AG09309 (cell line): ENCODE data around the gene FYB1.

Source experiments
- DNase-seq: peaks from one replicate; pipeline ENCODE4 v3.0.0-alpha.2; 2010; ENCODE audit warnings: low read depth
- H3K4me3 ChIP-seq: 2 replicates; pipeline ENCODE4 v1.5.1; 2011; ENCODE audit warnings: mild to moderate bottlenecking, low read depth, low read length, moderate library complexity; ENCODE audit not compliant: control insufficient read depth
- TF ChIP-seq, protein P1 (sequence below): IDR thresholded peaks from 2 replicates; pipeline ENCODE4 v1.5.1; 2011; ENCODE audit warnings: mild to moderate bottlenecking, low read depth, low read length, inconsistent platforms; ENCODE audit not compliant: insufficient read depth, control insufficient read depth; ENCODE audit errors: missing control alignments

FYB1 gene

DNA sequence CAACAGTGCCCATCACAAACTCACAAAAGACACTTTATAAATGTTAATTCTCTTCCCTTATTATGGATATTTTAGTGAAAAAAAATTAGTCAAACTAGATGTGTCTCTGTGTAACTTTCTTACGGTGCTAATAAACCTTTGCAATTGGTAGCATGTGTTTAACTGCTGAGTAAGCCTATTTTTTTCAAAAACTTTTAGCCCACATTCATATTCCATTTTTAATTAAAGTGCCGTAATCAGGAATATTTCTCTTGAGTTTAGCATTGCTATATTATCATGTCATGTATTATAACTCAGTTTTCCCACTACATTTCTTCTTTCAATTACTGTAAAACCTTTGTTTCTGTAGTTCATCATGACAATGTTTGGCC lies 51.4 kb downstream of the FYB1 start:
- TF ChIP-seq, protein P1, sequence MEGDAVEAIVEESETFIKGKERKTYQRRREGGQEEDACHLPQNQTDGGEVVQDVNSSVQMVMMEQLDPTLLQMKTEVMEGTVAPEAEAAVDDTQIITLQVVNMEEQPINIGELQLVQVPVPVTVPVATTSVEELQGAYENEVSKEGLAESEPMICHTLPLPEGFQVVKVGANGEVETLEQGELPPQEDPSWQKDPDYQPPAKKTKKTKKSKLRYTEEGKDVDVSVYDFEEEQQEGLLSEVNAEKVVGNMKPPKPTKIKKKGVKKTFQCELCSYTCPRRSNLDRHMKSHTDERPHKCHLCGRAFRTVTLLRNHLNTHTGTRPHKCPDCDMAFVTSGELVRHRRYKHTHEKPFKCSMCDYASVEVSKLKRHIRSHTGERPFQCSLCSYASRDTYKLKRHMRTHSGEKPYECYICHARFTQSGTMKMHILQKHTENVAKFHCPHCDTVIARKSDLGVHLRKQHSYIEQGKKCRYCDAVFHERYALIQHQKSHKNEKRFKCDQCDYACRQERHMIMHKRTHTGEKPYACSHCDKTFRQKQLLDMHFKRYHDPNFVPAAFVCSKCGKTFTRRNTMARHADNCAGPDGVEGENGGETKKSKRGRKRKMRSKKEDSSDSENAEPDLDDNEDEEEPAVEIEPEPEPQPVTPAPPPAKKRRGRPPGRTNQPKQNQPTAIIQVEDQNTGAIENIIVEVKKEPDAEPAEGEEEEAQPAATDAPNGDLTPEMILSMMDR, result no peak
- no peak for DNase-seq
- no peak overlapping the region for H3K4me3 ChIP-seq

DNA sequence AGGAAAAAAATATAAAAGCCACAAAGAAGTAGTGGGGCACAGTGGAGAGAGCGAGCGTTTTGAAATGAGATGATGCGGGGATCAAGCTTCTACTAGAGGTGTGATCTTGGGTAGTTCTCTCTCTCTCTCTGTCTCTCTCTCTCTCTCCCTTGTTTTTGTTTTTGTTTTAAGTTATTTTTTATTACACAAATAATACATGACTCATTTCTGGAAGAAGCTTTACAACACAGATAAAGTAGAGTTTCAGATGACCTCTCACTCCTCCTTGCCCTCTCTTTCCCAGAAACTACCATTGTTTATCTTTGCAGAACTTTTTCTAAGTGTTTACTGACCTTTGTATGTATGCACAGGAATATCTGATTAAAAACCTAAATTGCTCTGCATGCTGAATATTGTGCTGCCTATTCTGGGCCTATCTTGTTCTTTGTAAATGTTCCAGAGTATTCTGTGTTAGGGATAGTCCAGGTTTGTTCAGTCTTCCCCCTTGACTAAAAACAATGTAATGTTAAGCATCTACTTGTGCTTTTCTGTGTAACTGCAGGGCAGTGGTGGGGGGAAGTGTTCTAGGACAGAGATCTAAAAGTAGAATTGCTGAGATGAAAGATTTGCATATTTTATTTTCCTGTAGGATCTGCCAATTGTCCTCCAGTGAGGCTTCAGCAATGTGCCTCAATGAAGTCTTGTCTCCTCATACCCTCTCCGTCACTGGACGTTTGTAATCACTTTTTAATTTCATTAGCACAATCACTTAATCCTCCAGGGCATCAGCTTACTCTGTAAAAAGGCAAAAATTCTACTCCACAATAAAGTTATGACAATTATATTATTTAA lies 52.0 kb downstream of the FYB1 start:
- no peak for DNase-seq

DNA sequence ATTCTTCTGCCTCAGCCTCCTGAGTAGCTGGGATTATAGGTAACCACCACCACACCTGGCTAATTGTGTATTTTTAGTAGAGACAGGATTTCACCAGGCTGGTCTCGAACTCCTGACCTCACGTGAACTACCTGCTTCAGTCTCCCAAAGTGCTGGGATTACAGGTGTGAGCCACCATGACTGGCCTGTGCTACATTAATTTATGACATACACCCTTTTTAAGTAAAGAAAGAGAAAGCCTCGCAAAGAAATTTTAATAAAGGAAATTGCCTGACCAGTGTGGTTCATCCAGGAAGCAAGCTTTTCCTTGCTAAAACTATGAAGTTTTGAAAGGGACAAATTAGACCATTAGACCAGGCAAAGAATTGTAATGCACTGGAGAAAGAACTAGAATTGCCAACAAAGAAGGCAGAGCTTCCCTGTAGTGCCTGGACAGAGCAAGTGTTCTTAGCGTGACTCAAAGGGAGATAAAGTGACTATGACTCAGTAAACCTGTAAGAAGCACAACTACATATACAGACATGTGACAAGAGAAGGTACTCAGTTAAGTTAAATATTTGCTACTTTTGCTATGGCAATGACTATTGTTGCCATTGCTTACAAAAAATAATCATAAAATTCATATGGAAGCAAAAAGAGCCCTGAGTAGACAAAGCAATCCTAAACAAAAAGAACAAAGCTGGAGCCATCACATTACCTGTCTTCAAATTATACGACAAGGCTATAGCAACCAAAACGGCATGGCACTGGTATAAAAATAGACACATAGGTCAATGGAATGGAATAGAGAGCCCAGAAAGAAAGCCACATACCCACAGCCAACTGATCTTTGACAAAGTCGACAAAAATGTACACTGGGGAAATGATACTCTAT lies 54.6 kb downstream of the FYB1 start:
- TF ChIP-seq, protein P1, result no peak
- no peak overlapping the region for H3K4me3 ChIP-seq
- no peak for DNase-seq

More for the DNA sequence above, 52.0 kb downstream of the FYB1 start:
- TF ChIP-seq, protein P1, result no peak
- no peak overlapping the region for H3K4me3 ChIP-seq

DNA sequence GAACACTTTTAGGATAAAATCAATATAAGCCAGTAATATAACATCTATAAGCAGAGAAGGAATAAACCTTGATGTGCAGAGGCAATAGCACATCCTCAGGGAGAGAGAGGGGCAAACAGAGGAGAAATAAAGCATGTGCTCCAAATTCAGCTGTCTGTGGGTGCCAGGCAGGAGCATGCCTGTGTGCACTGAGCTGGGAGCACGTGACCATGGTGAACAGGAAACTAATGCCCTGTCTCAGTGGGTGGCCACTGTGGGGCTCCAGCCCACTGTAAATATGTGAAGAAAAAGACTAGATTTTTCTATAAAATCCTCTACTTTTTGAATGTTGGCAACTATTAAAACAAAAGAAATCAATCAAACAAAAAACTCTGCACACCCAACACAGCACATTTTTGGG lies 55.3 kb downstream of the FYB1 start:
- no peak overlapping the region for H3K4me3 ChIP-seq
- DNase-seq, result no peak
- TF ChIP-seq, protein P1, result no peak

DNA sequence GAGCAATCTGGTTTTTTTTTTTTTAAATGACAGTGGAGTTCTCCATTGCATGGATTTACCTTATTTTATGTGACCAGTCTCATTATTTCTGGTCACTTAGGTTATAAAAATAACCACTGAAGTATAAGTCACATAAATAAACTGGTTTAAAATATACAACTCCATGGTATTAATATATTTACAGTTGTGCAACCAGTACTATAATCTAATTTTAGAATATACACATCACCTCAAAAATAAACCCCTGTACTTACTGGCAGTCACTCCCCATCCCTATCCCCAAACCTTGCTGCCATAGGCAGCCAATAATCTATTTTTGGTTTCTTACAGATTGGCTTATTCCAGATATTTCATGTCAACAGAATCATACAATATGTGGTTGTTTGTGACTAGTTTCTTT lies 57.8 kb downstream of the FYB1 start:
- TF ChIP-seq, protein P1, result no peak
- H3K4me3 ChIP-seq, result no peak overlapping the region

DNA sequence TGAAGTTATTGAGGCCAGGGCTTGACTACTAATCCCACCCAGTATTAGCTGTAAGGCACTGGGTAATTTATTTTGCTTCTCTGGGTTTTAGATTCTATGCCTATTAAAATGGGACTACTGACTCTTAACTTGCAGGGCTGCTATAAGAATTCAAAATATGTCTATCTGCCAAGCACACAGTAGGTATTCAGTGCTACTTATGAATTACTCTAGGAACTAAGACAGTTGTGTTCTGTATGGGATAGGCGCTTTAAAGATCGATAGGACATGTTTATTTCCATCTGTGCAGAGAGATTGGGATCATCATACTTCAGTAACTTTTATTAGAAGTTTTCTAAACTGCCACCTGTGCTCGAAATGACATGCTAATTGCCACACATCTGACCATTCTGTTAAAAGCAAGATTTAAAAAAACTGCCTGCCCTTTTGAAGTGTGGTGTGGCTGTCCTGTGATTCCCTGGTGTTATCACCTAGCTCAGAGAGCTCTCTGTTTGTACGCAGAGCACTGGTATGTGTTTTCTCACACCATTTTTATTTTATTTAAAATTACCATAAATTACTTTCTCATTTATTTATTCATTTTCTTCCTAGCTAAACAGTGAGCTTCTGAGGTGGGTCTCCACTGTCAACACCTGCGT lies 58.7 kb downstream of the FYB1 start:
- DNase-seq, result no peak
- TF ChIP-seq, protein P1, result no peak
- H3K4me3 ChIP-seq, result no peak overlapping the region

More for the DNA sequence above, 57.8 kb downstream of the FYB1 start:
- no peak for DNase-seq
